ENCODE results near the gene AOAH.

Gene AOAH

GRCh38 chr7:36638140-36638539 lies 86.2 kb downstream of the AOAH start:
- no peak for DNase-seq
- Mint-ChIP-seq H3K4me1 (peaks cover 58% of the 10 kb centered on the region), H3K27me3 (no peaks in the 10 kb centered on the region), H3K27ac (peak overlapping the region; percentile 98), H3K4me3 (no peak overlapping the region), H3K36me3 (peaks cover 2% of the 10 kb centered on the region), H3K9me3 (no peaks in the 10 kb centered on the region)
- CTCF ChIA-PET = interaction anchor here (2.0 kb wide), 1 partner anchor 32 kb away, joined by 8 read pairs; no protein-coding TSS in a partner anchor

GRCh38 chr7:36637417-36637816 lies 86.9 kb downstream of the AOAH start:
- CTCF ChIA-PET = no interaction called here
- Mint-ChIP-seq H3K4me1 (peaks cover 57% of the 10 kb centered on the region), H3K27ac (peak overlapping the region; percentile 70), H3K36me3 (peaks cover 2% of the 10 kb centered on the region), H3K9me3 (no peaks in the 10 kb centered on the region), H3K4me3 (no peak overlapping the region), H3K27me3 (peaks cover under 1% of the 10 kb centered on the region)
- peak; percentile 31 for DNase-seq

GRCh38 chr7:36636126-36636525 lies 88.2 kb downstream of the AOAH start:
- Mint-ChIP-seq H3K4me3 (no peak overlapping the region), H3K27me3 (peaks cover 10% of the 10 kb centered on the region), H3K9me3 (no peaks in the 10 kb centered on the region), H3K36me3 (no peaks in the 10 kb centered on the region), H3K27ac (no peak overlapping the region), H3K4me1 (peaks cover 46% of the 10 kb centered on the region)
- CTCF ChIA-PET = no interaction called here
- DNase-seq = no peak

- Mint-ChIP-seq H3K4me3 (no peak overlapping the region), H3K9me3 (no peaks in the 10 kb centered on the region), H3K27me3 (peaks cover 10% of the 10 kb centered on the region), H3K27ac (no peak overlapping the region), H3K4me1 (peaks cover 37% of the 10 kb centered on the region), H3K36me3 (no peaks in the 10 kb centered on the region)
- CTCF ChIA-PET = no interaction called here
- no peak for DNase-seq
Measured at GRCh38 chr7:36635091-36635490, 89.2 kb downstream of the AOAH start.

- Mint-ChIP-seq H3K4me1 (peaks cover 20% of the 10 kb centered on the region), H3K9me3 (no peaks in the 10 kb centered on the region), H3K27ac (no peak overlapping the region), H3K36me3 (no peaks in the 10 kb centered on the region), H3K4me3 (no peak overlapping the region), H3K27me3 (peaks cover 12% of the 10 kb centered on the region)
- no peak for DNase-seq
- CTCF ChIA-PET = no interaction called here
Measured at GRCh38 chr7:36633377-36633776, 90.9 kb downstream of the AOAH start.

GRCh38 chr7:36630112-36630650 lies 94.1 kb downstream of the AOAH start:
- H3K27ac Mint-ChIP-seq = no peak overlapping the region
- CTCF ChIA-PET = interaction anchor here (1.3 to 2.2 kb wide), 2 partner anchors 9 to 552 kb away, joined by 3 to 4 read pairs; no protein-coding TSS in a partner anchor

GRCh38 chr7:36629351-36629750 lies 94.9 kb downstream of the AOAH start:
- no peak for DNase-seq
- Mint-ChIP-seq H3K4me1 (no peaks in the 10 kb centered on the region), H3K9me3 (no peaks in the 10 kb centered on the region), H3K27ac (no peak overlapping the region), H3K27me3 (peaks cover 13% of the 10 kb centered on the region), H3K36me3 (no peaks in the 10 kb centered on the region), H3K4me3 (no peak overlapping the region)
- CTCF ChIA-PET = interaction anchor here (2.2 kb wide), 1 partner anchor 10 kb away, joined by 4 read pairs; no protein-coding TSS in a partner anchor

More at GRCh38 chr7:36630112-36630650, 94.1 kb downstream of the AOAH start:
- H3K9me3 Mint-ChIP-seq = no peaks in the 10 kb centered on the region
- H3K36me3 Mint-ChIP-seq = no peaks in the 10 kb centered on the region
- H3K27me3 Mint-ChIP-seq = peaks cover 13% of the 10 kb centered on the region
- H3K4me3 Mint-ChIP-seq = no peak overlapping the region
- no peak for DNase-seq
- peaks cover under 1% of the 10 kb centered on the region for H3K4me1 Mint-ChIP-seq

GRCh38 chr7:36627836-36628235 lies 96.5 kb downstream of the AOAH start:
- H3K4me3 Mint-ChIP-seq = no peak overlapping the region
- H3K4me1 Mint-ChIP-seq = peaks cover 2% of the 10 kb centered on the region
- H3K9me3 Mint-ChIP-seq = no peaks in the 10 kb centered on the region
- H3K27me3 Mint-ChIP-seq = peaks cover 13% of the 10 kb centered on the region
- H3K27ac Mint-ChIP-seq = no peak overlapping the region
- DNase-seq = no peak
- CTCF ChIA-PET = interaction anchor here (0.5 to 0.6 kb wide), 2 partner anchors 191 to 629 kb away, joined by 3 to 4 read pairs; no protein-coding TSS in a partner anchor
- H3K36me3 Mint-ChIP-seq = peaks cover 2% of the 10 kb centered on the region

- no peak overlapping the region for H3K27ac Mint-ChIP-seq
- peaks cover 12% of the 10 kb centered on the region for H3K4me1 Mint-ChIP-seq
- H3K27me3 Mint-ChIP-seq = peaks cover 3% of the 10 kb centered on the region
- H3K9me3 Mint-ChIP-seq = no peaks in the 10 kb centered on the region
- CTCF ChIA-PET = interaction anchor here (1.3 kb wide), 1 partner anchor 556 kb away, joined by 4 read pairs; no protein-coding TSS in a partner anchor
- peaks cover 2% of the 10 kb centered on the region for H3K36me3 Mint-ChIP-seq
- no peak overlapping the region for H3K4me3 Mint-ChIP-seq
- DNase-seq = no peak
Measured at GRCh38 chr7:36626111-36626510, 98.2 kb downstream of the AOAH start.

- no peak for DNase-seq
- peaks cover 3% of the 10 kb centered on the region for H3K27me3 Mint-ChIP-seq
- H3K36me3 Mint-ChIP-seq = peaks cover 2% of the 10 kb centered on the region
- no peaks in the 10 kb centered on the region for H3K9me3 Mint-ChIP-seq
- H3K27ac Mint-ChIP-seq = no peak overlapping the region
- CTCF ChIA-PET = interaction anchor here (0.9 to 1.3 kb wide), 2 partner anchors 46 to 557 kb away, joined by 3 to 4 read pairs; no protein-coding TSS in a partner anchor
- H3K4me3 Mint-ChIP-seq = no peak overlapping the region
- peaks cover 13% of the 10 kb centered on the region for H3K4me1 Mint-ChIP-seq
Measured at GRCh38 chr7:36625247-36625646, 99.0 kb downstream of the AOAH start.

- Mint-ChIP-seq H3K4me1 (peaks cover 13% of the 10 kb centered on the region), H3K36me3 (peaks cover 2% of the 10 kb centered on the region), H3K27me3 (peaks cover 4% of the 10 kb centered on the region), H3K9me3 (no peaks in the 10 kb centered on the region), H3K4me3 (no peak overlapping the region), H3K27ac (no peak overlapping the region)
- no peak for DNase-seq
- CTCF ChIA-PET = interaction anchor here (1.6 kb wide), 1 partner anchor 135 kb away, joined by 4 read pairs; no protein-coding TSS in a partner anchor
Measured at GRCh38 chr7:36623247-36623646, 101.0 kb downstream of the AOAH start.

- no peak for DNase-seq
- no peak overlapping the region for H3K27ac Mint-ChIP-seq
- peaks cover 4% of the 10 kb centered on the region for H3K27me3 Mint-ChIP-seq
- CTCF ChIA-PET = no interaction called here
- H3K9me3 Mint-ChIP-seq = no peaks in the 10 kb centered on the region
- peaks cover 2% of the 10 kb centered on the region for H3K36me3 Mint-ChIP-seq
- H3K4me3 Mint-ChIP-seq = no peak overlapping the region
- peaks cover 13% of the 10 kb centered on the region for H3K4me1 Mint-ChIP-seq
Measured at GRCh38 chr7:36621396-36621795, 102.9 kb downstream of the AOAH start.

- no peak overlapping the region for H3K27ac Mint-ChIP-seq
- H3K4me3 Mint-ChIP-seq = no peak overlapping the region
- H3K9me3 Mint-ChIP-seq = no peaks in the 10 kb centered on the region
- DNase-seq = no peak
- CTCF ChIA-PET = no interaction called here
- H3K36me3 Mint-ChIP-seq = peaks cover 2% of the 10 kb centered on the region
- peaks cover 13% of the 10 kb centered on the region for H3K4me1 Mint-ChIP-seq
- peaks cover 4% of the 10 kb centered on the region for H3K27me3 Mint-ChIP-seq
Measured at GRCh38 chr7:36620166-36620708, 104.1 kb downstream of the AOAH start.

GRCh38 chr7:36617408-36617807 lies 106.9 kb downstream of the AOAH start:
- no peaks in the 10 kb centered on the region for H3K36me3 Mint-ChIP-seq
- H3K4me3 Mint-ChIP-seq = no peak overlapping the region
- H3K27ac Mint-ChIP-seq = no peak overlapping the region
- CTCF ChIA-PET = no interaction called here
- peaks cover 19% of the 10 kb centered on the region for H3K4me1 Mint-ChIP-seq
- DNase-seq = no peak
- H3K27me3 Mint-ChIP-seq = peaks cover 4% of the 10 kb centered on the region
- no peaks in the 10 kb centered on the region for H3K9me3 Mint-ChIP-seq

GRCh38 chr7:36615852-36616540 lies 108.3 kb downstream of the AOAH start:
- Mint-ChIP-seq H3K9me3 (no peaks in the 10 kb centered on the region), H3K36me3 (no peaks in the 10 kb centered on the region), H3K4me1 (peaks cover 9% of the 10 kb centered on the region), H3K4me3 (no peak overlapping the region), H3K27me3 (peaks cover 4% of the 10 kb centered on the region), H3K27ac (no peak overlapping the region)
- CTCF ChIA-PET = no interaction called here
- no peak for DNase-seq
